Measurements from ENCODE around the gene KCTD17. TPM values are rescaled to one million over a fixed set of nuclear protein-coding genes. Genes with fewer than 3 reads are reported as not detected.

KCTD17 gene
- total RNA-seq, 1 experiment from 2014 or later: 29.4 TPM

DNA sequence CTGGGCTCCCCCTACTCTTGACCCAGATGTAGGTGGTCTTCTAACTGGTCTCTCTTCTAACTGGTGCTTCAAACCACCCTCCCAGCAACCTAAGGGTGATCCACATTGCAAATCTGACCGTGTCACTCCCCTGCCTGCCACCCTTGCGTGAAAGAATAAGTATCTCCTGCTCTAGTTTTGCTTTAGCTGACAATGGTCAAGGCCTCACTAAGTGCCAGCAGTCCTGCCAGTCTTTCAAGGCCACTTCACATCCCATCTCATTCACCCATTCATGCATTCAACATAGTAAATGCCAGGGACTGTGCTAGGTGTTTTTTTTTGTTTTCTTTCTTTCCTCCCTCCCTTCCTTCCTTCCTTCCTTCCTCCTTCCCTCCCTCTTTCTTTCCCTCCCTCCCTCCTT, 2.3 kb upstream of the KCTD17 start (continued):
- no peak for TF ChIP-seq ATF1 (CRISPR knock-in tag; IDR thresholded peaks at IDR 0.05)

DNA sequence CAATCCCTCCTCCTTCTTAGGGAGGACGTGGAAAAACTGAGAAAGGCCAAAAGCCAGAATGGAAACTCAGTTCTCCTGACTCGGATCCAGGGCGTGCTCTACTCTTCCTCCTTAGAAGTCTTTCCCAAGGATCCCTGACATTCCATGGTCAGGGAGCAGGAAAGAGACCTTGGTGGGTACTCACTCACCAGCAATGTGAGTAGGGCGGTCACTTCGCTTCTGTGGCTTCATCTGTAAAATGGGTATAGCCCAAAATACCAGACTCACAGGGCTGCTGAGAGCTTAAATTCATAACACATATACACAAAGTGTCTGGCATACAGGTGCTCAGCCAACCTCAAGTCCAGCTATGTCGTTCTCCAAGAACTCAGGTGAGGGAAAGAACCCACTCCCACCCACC, 629 bp upstream of the KCTD17 start:
- DNase-seq (ENCODE audit: low spot score): no peak
- no peak for ATAC-seq
- H3K9me3 Mint-ChIP-seq: no peaks in the 10 kb centered on the region
- H3K27ac Mint-ChIP-seq: no peak overlapping the region
- TF ChIP-seq EMX1 (CRISPR knock-in tag; IDR thresholded peaks at IDR 0.05): no peak
- no peak for TF ChIP-seq GRHL2 (CRISPR knock-in tag; IDR thresholded peaks at IDR 0.05; ENCODE audit: insufficient replicate concordance, severe bottlenecking)
- TF ChIP-seq ZNF232 (CRISPR knock-in tag; IDR thresholded peaks at IDR 0.05): no peak
- no peak for TF ChIP-seq NFE2L1 (CRISPR knock-in tag; IDR thresholded peaks at IDR 0.05)
- TF ChIP-seq SP1 (CRISPR knock-in tag; conservative IDR thresholded peaks at IDR 0.05): no peak
- TF ChIP-seq, protein P1, sequence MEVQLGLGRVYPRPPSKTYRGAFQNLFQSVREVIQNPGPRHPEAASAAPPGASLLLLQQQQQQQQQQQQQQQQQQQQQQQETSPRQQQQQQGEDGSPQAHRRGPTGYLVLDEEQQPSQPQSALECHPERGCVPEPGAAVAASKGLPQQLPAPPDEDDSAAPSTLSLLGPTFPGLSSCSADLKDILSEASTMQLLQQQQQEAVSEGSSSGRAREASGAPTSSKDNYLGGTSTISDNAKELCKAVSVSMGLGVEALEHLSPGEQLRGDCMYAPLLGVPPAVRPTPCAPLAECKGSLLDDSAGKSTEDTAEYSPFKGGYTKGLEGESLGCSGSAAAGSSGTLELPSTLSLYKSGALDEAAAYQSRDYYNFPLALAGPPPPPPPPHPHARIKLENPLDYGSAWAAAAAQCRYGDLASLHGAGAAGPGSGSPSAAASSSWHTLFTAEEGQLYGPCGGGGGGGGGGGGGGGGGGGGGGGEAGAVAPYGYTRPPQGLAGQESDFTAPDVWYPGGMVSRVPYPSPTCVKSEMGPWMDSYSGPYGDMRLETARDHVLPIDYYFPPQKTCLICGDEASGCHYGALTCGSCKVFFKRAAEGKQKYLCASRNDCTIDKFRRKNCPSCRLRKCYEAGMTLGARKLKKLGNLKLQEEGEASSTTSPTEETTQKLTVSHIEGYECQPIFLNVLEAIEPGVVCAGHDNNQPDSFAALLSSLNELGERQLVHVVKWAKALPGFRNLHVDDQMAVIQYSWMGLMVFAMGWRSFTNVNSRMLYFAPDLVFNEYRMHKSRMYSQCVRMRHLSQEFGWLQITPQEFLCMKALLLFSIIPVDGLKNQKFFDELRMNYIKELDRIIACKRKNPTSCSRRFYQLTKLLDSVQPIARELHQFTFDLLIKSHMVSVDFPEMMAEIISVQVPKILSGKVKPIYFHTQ (CRISPR knock-in tag; IDR thresholded peaks at IDR 0.05): no peak
- TF ChIP-seq, protein P2, sequence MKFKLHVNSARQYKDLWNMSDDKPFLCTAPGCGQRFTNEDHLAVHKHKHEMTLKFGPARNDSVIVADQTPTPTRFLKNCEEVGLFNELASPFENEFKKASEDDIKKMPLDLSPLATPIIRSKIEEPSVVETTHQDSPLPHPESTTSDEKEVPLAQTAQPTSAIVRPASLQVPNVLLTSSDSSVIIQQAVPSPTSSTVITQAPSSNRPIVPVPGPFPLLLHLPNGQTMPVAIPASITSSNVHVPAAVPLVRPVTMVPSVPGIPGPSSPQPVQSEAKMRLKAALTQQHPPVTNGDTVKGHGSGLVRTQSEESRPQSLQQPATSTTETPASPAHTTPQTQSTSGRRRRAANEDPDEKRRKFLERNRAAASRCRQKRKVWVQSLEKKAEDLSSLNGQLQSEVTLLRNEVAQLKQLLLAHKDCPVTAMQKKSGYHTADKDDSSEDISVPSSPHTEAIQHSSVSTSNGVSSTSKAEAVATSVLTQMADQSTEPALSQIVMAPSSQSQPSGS (CRISPR knock-in tag; IDR thresholded peaks at IDR 0.05; ENCODE audit: borderline replicate concordance, low read depth): no peak
- TF ChIP-seq, protein P3, sequence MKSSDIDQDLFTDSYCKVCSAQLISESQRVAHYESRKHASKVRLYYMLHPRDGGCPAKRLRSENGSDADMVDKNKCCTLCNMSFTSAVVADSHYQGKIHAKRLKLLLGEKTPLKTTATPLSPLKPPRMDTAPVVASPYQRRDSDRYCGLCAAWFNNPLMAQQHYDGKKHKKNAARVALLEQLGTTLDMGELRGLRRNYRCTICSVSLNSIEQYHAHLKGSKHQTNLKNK (CRISPR knock-in tag; IDR thresholded peaks at IDR 0.05): no peak
- TF ChIP-seq SOX15 (CRISPR knock-in tag; IDR thresholded peaks at IDR 0.05): no peak
- TF ChIP-seq, protein P4, sequence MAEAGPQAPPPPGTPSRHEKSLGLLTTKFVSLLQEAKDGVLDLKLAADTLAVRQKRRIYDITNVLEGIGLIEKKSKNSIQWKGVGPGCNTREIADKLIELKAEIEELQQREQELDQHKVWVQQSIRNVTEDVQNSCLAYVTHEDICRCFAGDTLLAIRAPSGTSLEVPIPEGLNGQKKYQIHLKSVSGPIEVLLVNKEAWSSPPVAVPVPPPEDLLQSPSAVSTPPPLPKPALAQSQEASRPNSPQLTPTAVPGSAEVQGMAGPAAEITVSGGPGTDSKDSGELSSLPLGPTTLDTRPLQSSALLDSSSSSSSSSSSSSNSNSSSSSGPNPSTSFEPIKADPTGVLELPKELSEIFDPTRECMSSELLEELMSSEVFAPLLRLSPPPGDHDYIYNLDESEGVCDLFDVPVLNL (CRISPR knock-in tag; IDR thresholded peaks at IDR 0.05; ENCODE audit: borderline replicate concordance, low read depth): no peak
- H3K4me3 Mint-ChIP-seq: peak overlapping the region; percentile 74
- CTCF ChIA-PET: interaction anchor here (0.6 to 2.3 kb wide), 8 partner anchors 11 to 73 kb away, joined by 3 to 13 read pairs (median 4); partner anchors contain the start of gene TST
- H3K27me3 Mint-ChIP-seq (ENCODE audit: low read depth): peaks cover 9% of the 10 kb centered on the region
- H3K36me3 Mint-ChIP-seq: no peaks in the 10 kb centered on the region; the same call in 1 of the 2 replicates
- peaks cover 9% of the 10 kb centered on the region for H3K4me1 Mint-ChIP-seq
- POLR2A ChIA-PET: no interaction called here

DNA sequence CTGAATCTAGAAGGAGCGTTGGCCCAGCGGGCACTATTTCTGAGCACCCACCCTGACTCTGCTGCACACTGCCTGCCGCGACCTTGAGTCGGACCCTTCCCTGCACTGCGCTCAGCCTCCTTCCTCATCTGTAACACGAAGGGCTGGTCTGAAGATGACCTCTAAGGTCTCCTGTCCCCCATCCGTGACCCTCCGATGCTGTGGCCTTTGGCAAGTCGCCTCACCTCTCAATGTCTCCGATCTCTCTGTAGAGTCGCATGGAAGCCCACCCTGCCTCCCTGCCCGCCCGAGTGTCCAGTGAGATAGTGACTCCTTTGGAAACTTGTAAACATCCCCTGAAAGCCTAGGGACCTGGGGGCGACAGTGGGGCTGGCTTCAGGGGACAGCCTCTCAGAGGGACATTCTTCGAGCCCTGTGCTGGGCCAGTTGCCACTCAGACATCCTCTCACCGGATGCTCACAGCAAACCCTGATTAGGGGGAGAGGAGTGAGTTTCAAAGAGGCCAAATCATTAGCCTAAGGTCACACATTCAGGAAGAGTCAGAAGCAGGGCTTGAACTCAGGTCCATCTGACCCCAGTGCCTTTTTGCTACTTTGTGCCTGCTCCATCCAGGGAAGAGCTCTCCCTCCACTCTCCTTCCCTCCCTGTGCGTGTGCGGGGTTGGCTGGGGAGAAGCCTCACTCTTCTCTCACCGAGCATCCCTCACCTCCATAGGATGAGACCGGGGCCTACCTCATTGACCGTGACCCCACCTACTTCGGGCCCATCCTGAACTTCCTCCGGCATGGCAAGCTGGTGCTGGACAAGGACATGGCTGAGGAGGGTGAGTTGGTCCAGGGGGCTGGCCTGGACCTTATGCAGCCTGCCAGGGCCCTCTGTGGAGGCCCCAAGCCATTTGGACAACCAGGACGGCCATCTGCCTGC, 1.1 kb downstream of the KCTD17 start:
- Mint-ChIP-seq H3K27me3 (ENCODE audit: low read depth) (peaks cover 9% of the 10 kb centered on the region), H3K4me3 (peak overlapping the region; percentile 67), H3K36me3 (peaks cover 7% of the 10 kb centered on the region), H3K9me3 (no peaks in the 10 kb centered on the region), H3K27ac (no peak overlapping the region), H3K4me1 (peaks cover 9% of the 10 kb centered on the region)
- no peak; the same call in 1 of the 2 replicates for ATAC-seq
- ChIA-PET POLR2A (interaction anchor here (0.6 kb wide), 1 partner anchor 387 kb away, joined by 3 read pairs; no protein-coding TSS in a partner anchor), CTCF (interaction anchor here (0.6 to 2.3 kb wide), 12 partner anchors 16 to 376 kb away, joined by 3 to 13 read pairs (median 4); partner anchors contain the start of gene TST)
- no peak for DNase-seq (ENCODE audit: low spot score)
- TF ChIP-seq MXD4 (CRISPR knock-in tag; IDR thresholded peaks at IDR 0.05; ENCODE audit: borderline replicate concordance): no peak
- no peak for TF ChIP-seq NFE2L1 (CRISPR knock-in tag; IDR thresholded peaks at IDR 0.05)
- no peak for TF ChIP-seq CREM (CRISPR knock-in tag; IDR thresholded peaks at IDR 0.05)
- TF ChIP-seq, protein P5, sequence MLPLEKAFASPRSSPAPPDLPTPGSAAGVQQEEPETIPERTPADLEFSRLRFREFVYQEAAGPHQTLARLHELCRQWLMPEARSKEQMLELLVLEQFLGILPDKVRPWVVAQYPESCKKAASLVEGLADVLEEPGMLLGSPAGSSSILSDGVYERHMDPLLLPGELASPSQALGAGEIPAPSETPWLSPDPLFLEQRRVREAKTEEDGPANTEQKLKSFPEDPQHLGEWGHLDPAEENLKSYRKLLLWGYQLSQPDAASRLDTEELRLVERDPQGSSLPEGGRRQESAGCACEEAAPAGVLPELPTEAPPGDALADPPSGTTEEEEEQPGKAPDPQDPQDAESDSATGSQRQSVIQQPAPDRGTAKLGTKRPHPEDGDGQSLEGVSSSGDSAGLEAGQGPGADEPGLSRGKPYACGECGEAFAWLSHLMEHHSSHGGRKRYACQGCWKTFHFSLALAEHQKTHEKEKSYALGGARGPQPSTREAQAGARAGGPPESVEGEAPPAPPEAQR (CRISPR knock-in tag; IDR thresholded peaks at IDR 0.05): no peak
- no peak for TF ChIP-seq GTF2I (CRISPR knock-in tag; conservative IDR thresholded peaks at IDR 0.05)
- TF ChIP-seq EMX1 (CRISPR knock-in tag; IDR thresholded peaks at IDR 0.05): no peak
- TF ChIP-seq ZNF219 (CRISPR knock-in tag; IDR thresholded peaks at IDR 0.05; ENCODE audit: borderline replicate concordance): no peak
- TF ChIP-seq HMGA2 (CRISPR knock-in tag; IDR thresholded peaks at IDR 0.05): no peak
- TF ChIP-seq ZNF263 (CRISPR knock-in tag; IDR thresholded peaks at IDR 0.05; ENCODE audit: low read depth): no peak
- TF ChIP-seq, protein P6, sequence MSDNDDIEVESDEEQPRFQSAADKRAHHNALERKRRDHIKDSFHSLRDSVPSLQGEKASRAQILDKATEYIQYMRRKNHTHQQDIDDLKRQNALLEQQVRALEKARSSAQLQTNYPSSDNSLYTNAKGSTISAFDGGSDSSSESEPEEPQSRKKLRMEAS (CRISPR knock-in tag; IDR thresholded peaks at IDR 0.05): no peak
- no peak for TF ChIP-seq IRF2 (CRISPR knock-in tag; IDR thresholded peaks at IDR 0.05; ENCODE audit: borderline replicate concordance, low read depth)
- TF ChIP-seq ESRRA (CRISPR knock-in tag; IDR thresholded peaks at IDR 0.05; ENCODE audit: borderline replicate concordance): no peak

All from WTC11 (cell line).